ENCODE measurements around the gene DYNLRB2. TPM values are rescaled to one million over a fixed set of nuclear protein-coding genes. Genes with fewer than 3 reads are reported as not detected.

Gene DYNLRB2
- total and polyA plus RNA-seq, 9 of the 15 experiments (the other 6 are each of a cell fraction or from before 2014, with no cell fraction given), result not detected

DNA sequence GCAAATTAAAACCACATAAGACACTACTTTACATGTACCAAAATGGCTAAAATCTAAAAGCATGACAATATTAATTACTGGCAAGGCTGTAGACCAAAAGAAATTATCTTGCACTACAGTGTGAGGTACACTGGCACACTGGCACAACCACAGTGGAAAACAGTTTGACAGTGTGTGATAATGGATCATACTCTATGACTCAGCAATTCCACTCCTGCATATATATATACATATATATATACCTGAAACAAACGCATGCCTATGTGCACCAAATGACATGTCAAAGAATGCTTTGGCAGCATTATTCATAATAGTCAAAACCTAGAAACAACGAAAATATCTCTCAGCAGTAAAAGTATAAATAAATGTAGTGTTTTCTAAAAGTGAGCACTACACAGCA, 4.6 kb upstream of the DYNLRB2 start (continued):
- TF ChIP-seq, protein P1, sequence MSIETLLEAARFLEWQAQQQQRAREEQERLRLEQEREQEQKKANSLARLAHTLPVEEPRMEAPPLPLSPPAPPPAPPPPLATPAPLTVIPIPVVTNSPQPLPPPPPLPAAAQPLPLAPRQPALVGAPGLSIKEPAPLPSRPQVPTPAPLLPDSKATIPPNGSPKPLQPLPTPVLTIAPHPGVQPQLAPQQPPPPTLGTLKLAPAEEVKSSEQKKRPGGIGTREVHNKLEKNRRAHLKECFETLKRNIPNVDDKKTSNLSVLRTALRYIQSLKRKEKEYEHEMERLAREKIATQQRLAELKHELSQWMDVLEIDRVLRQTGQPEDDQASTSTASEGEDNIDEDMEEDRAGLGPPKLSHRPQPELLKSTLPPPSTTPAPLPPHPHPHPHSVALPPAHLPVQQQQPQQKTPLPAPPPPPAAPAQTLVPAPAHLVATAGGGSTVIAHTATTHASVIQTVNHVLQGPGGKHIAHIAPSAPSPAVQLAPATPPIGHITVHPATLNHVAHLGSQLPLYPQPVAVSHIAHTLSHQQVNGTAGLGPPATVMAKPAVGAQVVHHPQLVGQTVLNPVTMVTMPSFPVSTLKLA (conservative IDR thresholded peaks at IDR 0.05), result no peak
- no peak for TF ChIP-seq RBM39 (optimal IDR thresholded peaks at IDR 0.05; ENCODE audit: low read depth, low read length)
- TF ChIP-seq SPI1 (IDR thresholded peaks at IDR 0.05; ENCODE audit: borderline replicate concordance, low read depth, low read length), result no peak
- TF ChIP-seq CBX8 (IDR thresholded peaks at IDR 0.05; ENCODE audit: borderline replicate concordance, extremely low read depth, low read depth, low read length, poor library complexity, severe bottlenecking), result no peak
- TF ChIP-seq LARP7 (IDR thresholded peaks at IDR 0.05), result no peak
- TF ChIP-seq VEZF1 (CRISPR knock-in tag; IDR thresholded peaks at IDR 0.05), result no peak
- TF ChIP-seq ZC3H4 (CRISPR knock-in tag; IDR thresholded peaks at IDR 0.05; ENCODE audit: borderline replicate concordance), result no peak
- TF ChIP-seq SRF (CRISPR knock-in tag; IDR thresholded peaks at IDR 0.05), result no peak
- TF ChIP-seq ZNF239 (CRISPR knock-in tag; IDR thresholded peaks at IDR 0.05), result no peak
- TF ChIP-seq ZNF316 (IDR thresholded peaks at IDR 0.05), result peak; percentile 70
- TF ChIP-seq MEF2A (IDR thresholded peaks at IDR 0.05; ENCODE audit: control insufficient read depth, low read depth, low read length), result no peak
- TF ChIP-seq TSC22D4 (tag; IDR thresholded peaks at IDR 0.05), result no peak
- TF ChIP-seq POLR2AphosphoS5 (IDR thresholded peaks at IDR 0.05; ENCODE audit: control insufficient read depth, insufficient read depth, low read depth, low read length), result no peak
- peak; percentile 68; the same call in 1 of the 2 replicates for TF ChIP-seq MAFF (IDR thresholded peaks at IDR 0.05; ENCODE audit: low read length)
- TF ChIP-seq HMG20A (CRISPR knock-in tag; conservative IDR thresholded peaks at IDR 0.05), result no peak
- TF ChIP-seq ARID2 (IDR thresholded peaks at IDR 0.05), result no peak
- no peak for TF ChIP-seq ZNF76 (CRISPR knock-in tag; IDR thresholded peaks at IDR 0.05; ENCODE audit: borderline replicate concordance)
- peak; percentile 58; the same call in 1 of the 2 replicates for TF ChIP-seq C11orf30 (IDR thresholded peaks at IDR 0.05; ENCODE audit: low read depth)
- TF ChIP-seq E2F4 (CRISPR knock-in tag; IDR thresholded peaks at IDR 0.05; ENCODE audit: low read depth), result no peak
